PC-9 (cell line): Measurements from ENCODE around the gene TFB2M. TPM values are rescaled to one million over a fixed set of nuclear protein-coding genes. Genes with fewer than 3 reads are reported as not detected.

Experiments
- Bru-seq: library from RNA; stranded (reverse); fragments of 400-500 nt; gene quantifications from one replicate; lab custom pipeline; 2021; lab: Mats Ljungman, UMichigan
- BruChase-seq, 2 experiments: library from RNA; stranded (reverse); fragments of 400-500 nt; gene quantifications; one replicate each; lab custom pipeline; 2021; lab: Mats Ljungman, UMichigan
- BruUV-seq: library from RNA; stranded (reverse); fragments of 400-500 nt; replicated peaks from 2 replicates; lab custom pipeline; 2021; lab: Mats Ljungman, UMichigan
- CTCF ChIA-PET: fragments of 300-600 bp; sonication (Branson Sonifier 250); formaldehyde crosslinking; loops from one replicate; lab custom pipeline; 2022; ENCODE audit warnings: antibody characterized with exemption; lab: Charles Lee
- POLR2A ChIA-PET: fragments of 300-600 bp; sonication (Branson Sonifier 250); formaldehyde crosslinking; loops from one replicate; lab custom pipeline; 2022; ENCODE audit warnings: antibody characterized with exemption; ENCODE audit not compliant: unreplicated experiment; lab: Charles Lee
- DNase-seq, 2 experiments: peaks; one replicate each; pipeline versions ENCODE4 v3.0.0 to v3.0.0-alpha.2; 2015 to 2022; ENCODE audit warnings: mixed read lengths in 1 of 2
- H2AFZ ChIP-seq: fragments of 200-600 bp; sonication (generic); 2 replicates; pipeline ENCODE4 v1.8.1; 2017; ENCODE audit warnings: antibody characterized with exemption
- H3F3A ChIP-seq: fragments of 200-600 bp; sonication (generic); 2 replicates; pipeline ENCODE4 v1.8.1; 2017; ENCODE audit warnings: antibody characterized with exemption, mild to moderate bottlenecking, low read depth; ENCODE audit not compliant: insufficient read depth
- H3K27ac ChIP-seq: fragments of 200-600 bp; sonication (generic); 2 replicates; pipeline ENCODE4 v1.6.1; 2016; ENCODE audit warnings: mixed run types
- H3K27me3 ChIP-seq: fragments of 200-600 bp; sonication (generic); 2 replicates; pipeline ENCODE4 v1.6.1; 2016; ENCODE audit warnings: low read depth, mixed run types; ENCODE audit not compliant: insufficient read depth
- H3K36me3 ChIP-seq: fragments of 200-600 bp; sonication (generic); 2 replicates; pipeline ENCODE4 v1.6.1; 2016; ENCODE audit warnings: low read depth, mixed run types
- H3K4me1 ChIP-seq: fragments of 200-600 bp; sonication (generic); replicated peaks from 2 replicates; pipeline ENCODE4 v1.6.1; 2016; ENCODE audit warnings: mixed run types; ENCODE audit not compliant: insufficient read depth
- H3K4me2 ChIP-seq: fragments of 200-600 bp; sonication (generic); 2 replicates; pipeline ENCODE4 v1.6.1; 2017; ENCODE audit warnings: mixed run types
- H3K4me3 ChIP-seq: fragments of 200-600 bp; sonication (generic); 2 replicates; pipeline ENCODE4 v1.6.1; 2016; ENCODE audit warnings: mixed run types
- H3K79me2 ChIP-seq: fragments of 200-600 bp; sonication (generic); 2 replicates; pipeline ENCODE4 v1.6.1; 2017; ENCODE audit warnings: low read depth, mixed run types
- H3K9me2 ChIP-seq: fragments of 200-600 bp; sonication (generic); 2 replicates; pipeline ENCODE4 v1.8.1; 2017; ENCODE audit warnings: mild to moderate bottlenecking; ENCODE audit not compliant: insufficient read depth
- H3K9me3 ChIP-seq: fragments of 200-600 bp; sonication (generic); 2 replicates; pipeline ENCODE4 v1.8.1; 2016; ENCODE audit warnings: low read depth; ENCODE audit not compliant: insufficient read depth
- H4K20me1 ChIP-seq: fragments of 200-600 bp; sonication (generic); 2 replicates; pipeline ENCODE4 v1.8.1; 2017; ENCODE audit not compliant: insufficient read depth
- CTCF ChIP-seq: fragments of 200-600 bp; sonication (generic); conservative IDR thresholded peaks from 2 replicates; pipeline ENCODE4 v1.6.1; 2017; ENCODE audit warnings: mixed run types, antibody characterized with exemption, mild to moderate bottlenecking, moderate library complexity
- EZH2 ChIP-seq: fragments of 200-600 bp; sonication (generic); IDR thresholded peaks from 2 replicates; pipeline ENCODE4 v1.8.0; 2017; ENCODE audit warnings: antibody characterized with exemption, low read depth
- intact Hi-C: fragments of 100-400 bp; cut with micrococcal nuclease; formaldehyde crosslinking; loops from one replicate; pipeline ENCODE4 v1.10.0; 2022; ENCODE audit not compliant: unreplicated experiment
- long read RNA-seq: library from polyadenylated mRNA; stranded (forward); transcript quantifications from one replicate; pipeline ENCODE4 v2.0.0, GENCODE V29; 2022
- total RNA-seq: library from RNA; stranded (reverse); gene quantifications from 2 replicates; pipeline ENCODE4 v1.2.3, GENCODE V29; 2021

The TFB2M gene
- total RNA-seq (16.2 and 17.8 TPM in 2 replicates), Bru-seq, nascent RNA (percentile 81 among the genes with signal in this experiment), BruChase-seq, experiment 1, labeled RNA remaining after a 2-hour chase (percentile 68 among the genes with signal in this experiment), BruChase-seq, experiment 2, labeled RNA remaining after a 6-hour chase (percentile 69 among the genes with signal in this experiment)
- long read RNA-seq, transcript TFB2M-201 (8 exons, 1,848 nt), result major isoform, 48 of 53 reads
- long read RNA-seq, partial matches to known transcripts, result 2 of 53 reads
- long read RNA-seq, other reads (novel, unspliced or antisense), result 3 of 53 reads

- Histone ChIP-seq H3K4me2 (peak within 1 kb of the TSS; percentile 98), H3K79me2 (peaks cover 64% of the 10 kb centered on the region), H3K36me3 (no peaks in the 10 kb centered on the region), H3K27ac (peak within 1 kb of the TSS; percentile 69), H3K4me3 (peak within 1 kb of the TSS; percentile 90), H3F3A (peaks cover 16% of the 10 kb centered on the region; the same call in 1 of the 2 replicates), H4K20me1 (no peaks in the 10 kb centered on the region), H3K9me2 (no peaks in the 10 kb centered on the region), H3K4me1 (peaks cover 19% of the 10 kb centered on the region), H3K27me3 (no peaks in the 10 kb centered on the region), H2AFZ (peak within 1 kb of the TSS; percentile 92), H3K9me3 (no peaks in the 10 kb centered on the region)
- no TSS peak for BruUV-seq
- CTCF ChIA-PET, result interaction anchor here (0.6 to 0.7 kb wide), 2 partner anchors 48 to 131 kb away, joined by 3 to 4 read pairs; no protein-coding TSS in a partner anchor
- peak; percentile 89 to 98 for DNase-seq
- POLR2A ChIA-PET, result interaction anchor here (0.5 to 0.6 kb wide), 2 partner anchors 35 to 88 kb away, joined by 3 read pairs; no protein-coding TSS in a partner anchor
- TF ChIP-seq EZH2 (no peak), CTCF (no peak)
- intact Hi-C loops, result loop anchor here (1.0 to 10.0 kb wide), 6 partner anchors 31 to 189 kb away; no protein-coding TSS in a partner anchor
These were observed at the start of gene TFB2M, which contains the start of gene CNST for GRCh38 chr1:246566128-246566812. TFB2M (minus strand) TSS chr1:246566261; CDS start chr1:246566138, 123 bp downstream. CNST (plus strand) TSS chr1:246566456; CDS start chr1:246591563, 25,107 bp downstream.

GRCh38 chr1:246613096-246613758 is 47.2 kb upstream of the TFB2M start:
- H3K36me3 ChIP-seq, result no peaks in the 10 kb centered on the region
- no peak overlapping the region for H3K27ac ChIP-seq
- no peak overlapping the region for H3K4me3 ChIP-seq
- peaks cover 16% of the 10 kb centered on the region; the same call in 1 of the 2 replicates for H3F3A ChIP-seq
- TF ChIP-seq CTCF (no peak), EZH2 (no peak)
- no peak for DNase-seq
- H3K4me1 ChIP-seq, result peaks cover 13% of the 10 kb centered on the region
- no peaks in the 10 kb centered on the region for H3K9me2 ChIP-seq
- BruUV-seq, result no TSS peak
- POLR2A ChIA-PET, result interaction anchor here (0.6 kb wide), 1 partner anchor 1265 kb away, joined by 5 read pairs; no protein-coding TSS in a partner anchor
- H4K20me1 ChIP-seq, result no peaks in the 10 kb centered on the region
- intact Hi-C loops, result no loop called here
- CTCF ChIA-PET, result no interaction called here
- no peaks in the 10 kb centered on the region for H3K9me3 ChIP-seq
- H3K27me3 ChIP-seq, result no peaks in the 10 kb centered on the region
- no peaks in the 10 kb centered on the region for H3K79me2 ChIP-seq
- no peak overlapping the region for H3K4me2 ChIP-seq
- no peak overlapping the region for H2AFZ ChIP-seq

GRCh38 chr1:246609632-246610031 is 43.6 kb upstream of the TFB2M start:
- Histone ChIP-seq H3K79me2 (no peaks in the 10 kb centered on the region), H2AFZ (no peak overlapping the region), H3K27ac (peak overlapping the region; percentile 81), H3K4me3 (no peak overlapping the region), H3K4me1 (peaks cover 15% of the 10 kb centered on the region), H3K9me2 (no peaks in the 10 kb centered on the region), H3K9me3 (no peaks in the 10 kb centered on the region), H3F3A (peaks cover 18% of the 10 kb centered on the region; the same call in 1 of the 2 replicates), H3K27me3 (no peaks in the 10 kb centered on the region), H3K36me3 (no peaks in the 10 kb centered on the region), H3K4me2 (peak overlapping the region; percentile 48), H4K20me1 (no peaks in the 10 kb centered on the region)
- intact Hi-C loops, result loop anchor here (1.0 to 2.0 kb wide), 2 partner anchors 43 to 107 kb away; partner anchors contain the start of genes CNST and TFB2M
- CTCF ChIA-PET, result no interaction called here
- TF ChIP-seq CTCF, result no peak
- TF ChIP-seq EZH2, result no peak
- POLR2A ChIA-PET, result no interaction called here
- no peak for DNase-seq
- no TSS peak for BruUV-seq
